CMK (cell line): ENCODE results near the gene TFPI2.

Experiments
- DNase-seq: peaks from one replicate; pipeline ENCODE4 v3.0.0-alpha.2; 2010; ENCODE audit warnings: low read depth

TFPI2 gene

DNA sequence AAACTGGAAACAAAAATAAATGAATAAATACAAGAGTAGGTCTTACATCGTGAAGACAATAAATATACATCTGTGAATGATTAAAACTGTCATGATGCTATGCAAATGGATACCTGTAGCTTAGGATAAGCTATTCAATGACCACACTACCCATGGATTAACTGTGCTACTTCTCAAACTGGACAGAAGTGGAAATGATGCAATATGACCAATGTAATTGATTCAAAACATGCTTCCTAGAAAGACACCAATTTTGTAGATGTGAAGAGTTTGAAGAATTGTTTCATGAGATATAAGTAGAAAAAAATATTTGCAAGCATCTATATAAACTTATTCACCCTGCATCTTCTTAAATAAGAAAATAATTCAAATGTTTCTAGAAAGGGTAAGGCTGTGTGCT lies 36.1 kb downstream of the TFPI2 start:
- DNase-seq, result no peak

DNA sequence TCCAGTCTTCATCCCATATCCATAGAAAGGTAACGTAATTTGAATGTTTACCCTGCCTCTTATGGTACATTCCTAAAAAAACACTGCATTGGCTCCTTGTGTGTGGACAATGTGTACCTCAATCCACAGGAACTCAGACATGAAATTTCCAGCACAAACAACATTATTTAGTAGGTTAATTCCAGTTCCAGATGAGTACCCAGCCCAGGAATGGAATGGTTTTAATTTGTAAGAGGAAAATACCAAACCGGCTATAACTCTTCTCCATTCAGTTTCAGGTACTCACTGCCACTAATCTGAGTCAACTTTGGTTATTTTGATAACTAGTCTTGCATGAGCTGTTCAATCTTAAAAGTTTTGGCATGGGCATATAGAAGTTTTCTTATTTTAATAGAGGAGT lies 39.0 kb downstream of the TFPI2 start:
- no peak for DNase-seq

DNA sequence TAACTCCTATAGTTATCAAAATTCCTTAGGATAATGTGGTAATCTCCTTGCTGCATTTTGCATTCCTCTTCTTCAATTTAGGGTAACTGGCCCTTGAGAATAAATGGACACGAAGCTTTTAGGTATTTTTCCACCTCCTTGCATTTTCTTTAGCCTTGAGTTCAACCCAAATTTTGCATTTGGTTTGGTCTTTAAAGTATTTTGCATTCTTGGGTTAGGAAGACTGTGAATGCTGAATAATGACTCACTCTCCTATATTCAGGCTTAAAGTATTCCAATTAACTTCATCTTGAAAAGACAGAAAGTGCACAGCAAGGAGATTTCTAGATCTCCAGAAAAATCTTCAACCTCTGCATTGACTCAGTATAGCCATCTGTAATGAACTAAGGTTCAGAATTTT lies 47.3 kb downstream of the TFPI2 start:
- no peak for DNase-seq

DNA sequence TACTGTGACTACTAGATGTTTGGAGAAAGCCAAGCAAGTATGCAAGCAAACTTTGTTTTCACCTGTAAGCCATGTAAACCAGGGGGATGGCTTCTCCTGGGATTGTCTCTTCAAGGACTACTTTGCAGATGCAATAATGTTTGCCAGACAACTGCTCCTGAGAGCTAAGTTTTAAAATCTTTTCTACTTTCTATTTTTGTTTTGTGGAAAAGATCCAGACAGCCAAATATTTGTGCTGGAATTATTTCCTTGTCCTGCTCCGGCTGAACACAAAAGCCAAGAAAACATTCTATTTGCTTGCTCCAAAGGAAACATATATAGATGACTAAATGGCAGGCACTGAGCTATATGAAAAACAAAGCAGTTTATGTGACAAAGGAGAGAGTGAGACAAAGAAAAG lies 51.6 kb downstream of the TFPI2 start:
- DNase-seq, result no peak

DNA sequence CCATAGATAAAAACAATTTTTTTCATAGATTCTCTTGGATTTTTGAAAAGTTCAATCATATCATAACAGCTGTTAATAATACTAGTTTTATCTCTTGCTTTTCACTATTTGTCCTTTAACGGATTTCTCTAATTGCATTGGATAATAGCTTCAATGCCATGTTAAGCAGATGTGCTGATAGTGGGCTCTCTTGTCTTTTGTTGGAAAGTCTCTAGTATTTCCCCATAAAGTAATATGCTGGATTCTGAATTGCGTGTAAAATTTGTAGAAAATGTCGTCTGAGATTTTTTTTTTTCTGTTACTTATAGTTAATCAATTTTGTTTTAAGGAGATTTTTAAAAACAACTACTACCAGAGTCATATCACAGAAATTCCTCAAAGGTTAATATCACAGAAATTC lies 53.3 kb downstream of the TFPI2 start:
- DNase-seq, result no peak

DNA sequence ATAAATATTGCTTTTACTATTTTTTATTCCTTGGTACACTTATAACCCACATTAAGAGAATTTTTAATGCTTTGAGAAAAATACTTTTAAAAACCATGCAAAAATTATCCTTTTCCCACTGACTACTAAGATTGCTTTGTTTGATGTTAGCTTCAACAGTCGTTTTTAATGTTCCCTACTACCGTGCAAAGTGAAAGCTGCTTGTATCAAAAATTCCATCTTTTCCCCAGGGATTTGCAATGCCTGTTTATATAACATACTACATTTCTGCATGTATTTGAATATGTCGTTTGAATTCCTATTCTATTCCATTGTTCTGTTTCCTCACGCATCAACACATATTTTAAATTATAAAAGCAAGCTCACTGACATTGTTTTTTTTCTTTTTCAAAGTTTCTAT lies 54.4 kb downstream of the TFPI2 start:
- DNase-seq, result no peak

DNA sequence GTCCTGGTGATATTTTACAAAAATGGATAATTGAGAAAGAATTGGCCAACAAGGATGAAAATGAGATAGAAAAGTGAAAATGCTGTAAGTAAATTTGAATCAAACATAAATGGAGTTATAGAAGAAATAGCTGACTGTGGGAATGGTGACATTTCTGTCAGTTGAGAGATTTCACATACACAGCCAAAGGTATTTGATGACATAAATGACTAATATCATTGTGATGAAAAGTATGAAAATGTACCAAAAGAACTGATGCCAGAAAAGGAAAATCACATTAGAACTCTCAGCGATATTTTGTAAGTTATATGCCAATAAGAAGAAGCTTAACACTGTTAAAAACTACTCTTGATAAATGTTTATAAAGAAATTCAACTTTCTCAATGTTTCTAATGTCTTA lies 54.9 kb downstream of the TFPI2 start:
- no peak for DNase-seq
